Measurements from ENCODE around the gene NLRP1.

Gene NLRP1

GRCh38 chr17:5615476-5615875, 31.2 kb upstream of the NLRP1 start:
- no peak overlapping the region for H3K4me3 ChIP-seq (ENCODE audit: insufficient read depth, low read depth, low read length, poor library complexity, severe bottlenecking)
- no peaks in the 10 kb centered on the region for H3K9me3 ChIP-seq (ENCODE audit: control insufficient read depth, low read length)
- no peaks in the 10 kb centered on the region for H3K27me3 ChIP-seq (replicated peaks; ENCODE audit: control insufficient read depth, insufficient read depth, low read length, poor library complexity, severe bottlenecking)
- no peaks in the 10 kb centered on the region for H3K36me3 ChIP-seq (ENCODE audit: control insufficient read depth, insufficient read depth, low read length)
- DNase-seq, result no peak
- no peaks in the 10 kb centered on the region for H3K4me1 ChIP-seq (ENCODE audit: control insufficient read depth, insufficient read depth, low read length, poor library complexity, severe bottlenecking)
- no peak overlapping the region for H3K27ac ChIP-seq (ENCODE audit: insufficient read depth, low read length, poor library complexity, severe bottlenecking)

- Histone ChIP-seq H3K9me3 (ENCODE audit: control insufficient read depth, low read length) (no peaks in the 10 kb centered on the region), H3K4me3 (ENCODE audit: insufficient read depth, low read depth, low read length, poor library complexity, severe bottlenecking) (no peak overlapping the region), H3K27me3 (replicated peaks; ENCODE audit: control insufficient read depth, insufficient read depth, low read length, poor library complexity, severe bottlenecking) (no peaks in the 10 kb centered on the region), H3K4me1 (ENCODE audit: control insufficient read depth, insufficient read depth, low read length, poor library complexity, severe bottlenecking) (no peaks in the 10 kb centered on the region), H3K27ac (ENCODE audit: insufficient read depth, low read length, poor library complexity, severe bottlenecking) (no peak overlapping the region), H3K36me3 (ENCODE audit: control insufficient read depth, insufficient read depth, low read length) (no peaks in the 10 kb centered on the region)
- DNase-seq, result no peak
Observed at GRCh38 chr17:5610956-5611355, 26.6 kb upstream of the NLRP1 start.

GRCh38 chr17:5608399-5609112, 24.2 kb upstream of the NLRP1 start:
- Histone ChIP-seq H3K27ac (ENCODE audit: insufficient read depth, low read length, poor library complexity, severe bottlenecking) (no peak overlapping the region), H3K9me3 (ENCODE audit: control insufficient read depth, low read length) (no peaks in the 10 kb centered on the region), H3K36me3 (ENCODE audit: control insufficient read depth, insufficient read depth, low read length) (no peaks in the 10 kb centered on the region), H3K4me1 (ENCODE audit: control insufficient read depth, insufficient read depth, low read length, poor library complexity, severe bottlenecking) (no peaks in the 10 kb centered on the region), H3K4me3 (ENCODE audit: insufficient read depth, low read depth, low read length, poor library complexity, severe bottlenecking) (no peak overlapping the region), H3K27me3 (replicated peaks; ENCODE audit: control insufficient read depth, insufficient read depth, low read length, poor library complexity, severe bottlenecking) (no peaks in the 10 kb centered on the region)
- no peak for DNase-seq

GRCh38 chr17:5607946-5608345, 23.6 kb upstream of the NLRP1 start:
- H3K27me3 ChIP-seq (replicated peaks; ENCODE audit: control insufficient read depth, insufficient read depth, low read length, poor library complexity, severe bottlenecking), result no peaks in the 10 kb centered on the region
- no peak overlapping the region for H3K4me3 ChIP-seq (ENCODE audit: insufficient read depth, low read depth, low read length, poor library complexity, severe bottlenecking)

GRCh38 chr17:5605452-5605851, 21.1 kb upstream of the NLRP1 start:
- Histone ChIP-seq H3K36me3 (ENCODE audit: control insufficient read depth, insufficient read depth, low read length) (no peaks in the 10 kb centered on the region), H3K27me3 (replicated peaks; ENCODE audit: control insufficient read depth, insufficient read depth, low read length, poor library complexity, severe bottlenecking) (no peaks in the 10 kb centered on the region), H3K27ac (ENCODE audit: insufficient read depth, low read length, poor library complexity, severe bottlenecking) (no peak overlapping the region), H3K9me3 (ENCODE audit: control insufficient read depth, low read length) (no peaks in the 10 kb centered on the region), H3K4me1 (ENCODE audit: control insufficient read depth, insufficient read depth, low read length, poor library complexity, severe bottlenecking) (no peaks in the 10 kb centered on the region), H3K4me3 (ENCODE audit: insufficient read depth, low read depth, low read length, poor library complexity, severe bottlenecking) (no peak overlapping the region)
- DNase-seq, result no peak

More at GRCh38 chr17:5607946-5608345, 23.6 kb upstream of the NLRP1 start:
- no peaks in the 10 kb centered on the region for H3K9me3 ChIP-seq (ENCODE audit: control insufficient read depth, low read length)
- no peak overlapping the region for H3K27ac ChIP-seq (ENCODE audit: insufficient read depth, low read length, poor library complexity, severe bottlenecking)
- no peaks in the 10 kb centered on the region for H3K4me1 ChIP-seq (ENCODE audit: control insufficient read depth, insufficient read depth, low read length, poor library complexity, severe bottlenecking)
- no peaks in the 10 kb centered on the region for H3K36me3 ChIP-seq (ENCODE audit: control insufficient read depth, insufficient read depth, low read length)
- DNase-seq, result no peak

GRCh38 chr17:5600041-5600440, 15.7 kb upstream of the NLRP1 start:
- no peak overlapping the region for H3K4me3 ChIP-seq (ENCODE audit: insufficient read depth, low read depth, low read length, poor library complexity, severe bottlenecking)
- DNase-seq, result no peak
- no peaks in the 10 kb centered on the region for H3K36me3 ChIP-seq (ENCODE audit: control insufficient read depth, insufficient read depth, low read length)
- no peaks in the 10 kb centered on the region for H3K27me3 ChIP-seq (replicated peaks; ENCODE audit: control insufficient read depth, insufficient read depth, low read length, poor library complexity, severe bottlenecking)
- H3K4me1 ChIP-seq (ENCODE audit: control insufficient read depth, insufficient read depth, low read length, poor library complexity, severe bottlenecking), result no peaks in the 10 kb centered on the region
- no peak overlapping the region for H3K27ac ChIP-seq (ENCODE audit: insufficient read depth, low read length, poor library complexity, severe bottlenecking)
- no peaks in the 10 kb centered on the region for H3K9me3 ChIP-seq (ENCODE audit: control insufficient read depth, low read length)

GRCh38 chr17:5598457-5598856, 14.1 kb upstream of the NLRP1 start:
- Histone ChIP-seq H3K4me3 (ENCODE audit: insufficient read depth, low read depth, low read length, poor library complexity, severe bottlenecking) (no peak overlapping the region), H3K27me3 (replicated peaks; ENCODE audit: control insufficient read depth, insufficient read depth, low read length, poor library complexity, severe bottlenecking) (no peaks in the 10 kb centered on the region), H3K36me3 (ENCODE audit: control insufficient read depth, insufficient read depth, low read length) (no peaks in the 10 kb centered on the region), H3K27ac (ENCODE audit: insufficient read depth, low read length, poor library complexity, severe bottlenecking) (no peak overlapping the region), H3K9me3 (ENCODE audit: control insufficient read depth, low read length) (no peaks in the 10 kb centered on the region), H3K4me1 (ENCODE audit: control insufficient read depth, insufficient read depth, low read length, poor library complexity, severe bottlenecking) (no peaks in the 10 kb centered on the region)
- DNase-seq, result no peak

GRCh38 chr17:5596421-5596820, 12.1 kb upstream of the NLRP1 start:
- DNase-seq, result no peak
- no peaks in the 10 kb centered on the region for H3K27me3 ChIP-seq (replicated peaks; ENCODE audit: control insufficient read depth, insufficient read depth, low read length, poor library complexity, severe bottlenecking)
- no peak overlapping the region for H3K4me3 ChIP-seq (ENCODE audit: insufficient read depth, low read depth, low read length, poor library complexity, severe bottlenecking)
- H3K27ac ChIP-seq (ENCODE audit: insufficient read depth, low read length, poor library complexity, severe bottlenecking), result no peak overlapping the region
- H3K36me3 ChIP-seq (ENCODE audit: control insufficient read depth, insufficient read depth, low read length), result no peaks in the 10 kb centered on the region
- H3K9me3 ChIP-seq (ENCODE audit: control insufficient read depth, low read length), result no peaks in the 10 kb centered on the region
- H3K4me1 ChIP-seq (ENCODE audit: control insufficient read depth, insufficient read depth, low read length, poor library complexity, severe bottlenecking), result no peaks in the 10 kb centered on the region

- Histone ChIP-seq H3K27me3 (replicated peaks; ENCODE audit: control insufficient read depth, insufficient read depth, low read length, poor library complexity, severe bottlenecking) (no peaks in the 10 kb centered on the region), H3K9me3 (ENCODE audit: control insufficient read depth, low read length) (no peaks in the 10 kb centered on the region)
Observed at GRCh38 chr17:5595831-5596230, 11.5 kb upstream of the NLRP1 start.

GRCh38 chr17:5592382-5592781, 8.1 kb upstream of the NLRP1 start:
- no peaks in the 10 kb centered on the region for H3K36me3 ChIP-seq (ENCODE audit: control insufficient read depth, insufficient read depth, low read length)
- DNase-seq, result no peak

More at GRCh38 chr17:5595831-5596230, 11.5 kb upstream of the NLRP1 start:
- no peak for DNase-seq
- Histone ChIP-seq H3K4me1 (ENCODE audit: control insufficient read depth, insufficient read depth, low read length, poor library complexity, severe bottlenecking) (no peaks in the 10 kb centered on the region), H3K27ac (ENCODE audit: insufficient read depth, low read length, poor library complexity, severe bottlenecking) (no peak overlapping the region), H3K36me3 (ENCODE audit: control insufficient read depth, insufficient read depth, low read length) (no peaks in the 10 kb centered on the region), H3K4me3 (ENCODE audit: insufficient read depth, low read depth, low read length, poor library complexity, severe bottlenecking) (no peak overlapping the region)

More at GRCh38 chr17:5592382-5592781, 8.1 kb upstream of the NLRP1 start:
- Histone ChIP-seq H3K27ac (ENCODE audit: insufficient read depth, low read length, poor library complexity, severe bottlenecking) (no peak overlapping the region), H3K9me3 (ENCODE audit: control insufficient read depth, low read length) (no peaks in the 10 kb centered on the region), H3K27me3 (replicated peaks; ENCODE audit: control insufficient read depth, insufficient read depth, low read length, poor library complexity, severe bottlenecking) (no peaks in the 10 kb centered on the region), H3K4me1 (ENCODE audit: control insufficient read depth, insufficient read depth, low read length, poor library complexity, severe bottlenecking) (no peaks in the 10 kb centered on the region), H3K4me3 (ENCODE audit: insufficient read depth, low read depth, low read length, poor library complexity, severe bottlenecking) (no peak overlapping the region)
